IMR-90 (cell line): ENCODE results near the gene TP53TG5. TPM values are rescaled to one million over a fixed set of nuclear protein-coding genes. Genes with fewer than 3 reads are reported as not detected.

Experiments used
- ATAC-seq: fragments of 200-7000 bp; cut with Tn5 transposase; 2 replicates; pipeline ENCODE4 v1.9.1; 2020; ENCODE audit warnings: low read depth, mild to moderate bottlenecking, moderate library complexity
- BruUV-seq: library from RNA; stranded (reverse); fragments of 400-500 nt; replicated peaks from 2 replicates; lab custom pipeline; 2021; lab: Mats Ljungman, UMichigan
- CTCF ChIA-PET: fragments of 300-600 bp; formaldehyde crosslinking; extraction: SDS; loops from one replicate; lab custom pipeline; 2021; ENCODE audit warnings: antibody characterized with exemption; lab: Yijun Ruan, JAX
- POLR2A ChIA-PET: fragments of 300-600 bp; sonication (Branson Sonifier 250); formaldehyde crosslinking; loops from one replicate; lab custom pipeline; 2022; ENCODE audit warnings: antibody characterized with exemption; ENCODE audit not compliant: unreplicated experiment; lab: Charles Lee
- DNase-seq: peaks from one replicate; pipeline ENCODE4 v3.0.0; 2013
- H2AFZ ChIP-seq: replicated peaks from 2 replicates; pipeline ENCODE3; 2013; ENCODE audit warnings: low read length, mild to moderate bottlenecking; ENCODE audit not compliant: poor library complexity
- H2AK5ac ChIP-seq: 2 replicates; pipeline ENCODE4 v1.6.1; 2013; ENCODE audit warnings: low read depth, low read length, inconsistent platforms
- H2AK9ac ChIP-seq: replicated peaks from 2 replicates; pipeline ENCODE3; 2013; ENCODE audit warnings: mild to moderate bottlenecking, low read depth, low read length, moderate library complexity; ENCODE audit not compliant: poor library complexity
- H2BK120ac ChIP-seq: 2 replicates; pipeline ENCODE4 v1.6.1; 2013; ENCODE audit warnings: low read depth, low read length, inconsistent platforms
- H2BK15ac ChIP-seq: 3 replicates; pipeline ENCODE4 v1.6.1; 2013; ENCODE audit warnings: low read depth, low read length, inconsistent platforms
- H2BK20ac ChIP-seq: 2 replicates; pipeline ENCODE4 v1.6.1; 2013; ENCODE audit warnings: low read depth, mild to moderate bottlenecking, inconsistent platforms, low read length, moderate library complexity
- H2BK5ac ChIP-seq: 2 replicates; pipeline ENCODE4 v1.6.1; 2013; ENCODE audit warnings: mild to moderate bottlenecking, low read depth, low read length, inconsistent platforms; ENCODE audit not compliant: poor library complexity, severe bottlenecking
- H3K14ac ChIP-seq: replicated peaks from 2 replicates; pipeline ENCODE4 v1.6.1; 2013; ENCODE audit warnings: low read depth, low read length, inconsistent platforms
- H3K18ac ChIP-seq: 2 replicates; pipeline ENCODE4 v1.6.1; 2013; ENCODE audit warnings: low read depth, low read length, control low read depth
- H3K23ac ChIP-seq: 2 replicates; pipeline ENCODE4 v1.6.1; 2013; ENCODE audit warnings: low read depth, low read length, inconsistent platforms
- H3K27ac ChIP-seq: 2 replicates; pipeline ENCODE4 v1.5.1; 2013; ENCODE audit warnings: mild to moderate bottlenecking, control low read depth, low read length; ENCODE audit not compliant: insufficient read depth
- H3K27me3 ChIP-seq: 2 replicates; pipeline ENCODE4 v1.6.1; 2013; ENCODE audit warnings: low read length; ENCODE audit not compliant: control insufficient read depth, insufficient read depth
- H3K36me3 ChIP-seq: 2 replicates; pipeline ENCODE4 v1.6.1; 2013; ENCODE audit warnings: low read length, mixed read lengths; ENCODE audit not compliant: control insufficient read depth, insufficient read depth
- H3K4ac ChIP-seq: 2 replicates; pipeline ENCODE4 v1.6.1; 2013; ENCODE audit warnings: low read depth, low read length, inconsistent platforms
- H3K4me1 ChIP-seq: 2 replicates; pipeline ENCODE4 v1.6.1; 2013; ENCODE audit warnings: low read length, mixed read lengths; ENCODE audit not compliant: control insufficient read depth, insufficient read depth
- H3K4me2 ChIP-seq: 2 replicates; pipeline ENCODE4 v1.6.1; 2013; ENCODE audit warnings: low read depth, mild to moderate bottlenecking, control low read depth, low read length, moderate library complexity
- H3K4me3 ChIP-seq: 2 replicates; pipeline ENCODE4 v1.5.1; 2013; ENCODE audit warnings: low read depth, mild to moderate bottlenecking, control low read depth, low read length, moderate library complexity; ENCODE audit not compliant: insufficient read depth
- H3K56ac ChIP-seq: 2 replicates; pipeline ENCODE4 v1.6.1; 2013; ENCODE audit warnings: low read length, inconsistent platforms; ENCODE audit not compliant: insufficient read depth; ENCODE audit errors: extremely low read depth
- H3K79me1 ChIP-seq, 2 experiments: 2 replicates each; pipeline ENCODE4 v1.6.1; 2013; ENCODE audit warnings: low read length in 2 of 2, inconsistent platforms in 1 of 2, low read depth in 1 of 2
- H3K9ac ChIP-seq: 2 replicates; pipeline ENCODE4 v1.6.1; 2013; ENCODE audit warnings: low read depth, low read length, control low read depth
- H3K9me1 ChIP-seq: 2 replicates; pipeline ENCODE4 v1.6.1; 2013; ENCODE audit warnings: low read length, inconsistent platforms; ENCODE audit not compliant: insufficient read depth
- H3K9me3 ChIP-seq: 2 replicates; pipeline ENCODE4 v1.6.1; 2013; ENCODE audit warnings: low read length; ENCODE audit not compliant: control insufficient read depth, insufficient read depth
- H4K20me1 ChIP-seq: 2 replicates; pipeline ENCODE4 v1.6.1; 2013; ENCODE audit warnings: low read length, inconsistent platforms; ENCODE audit not compliant: insufficient read depth
- H4K5ac ChIP-seq: 2 replicates; pipeline ENCODE4 v1.6.1; 2013; ENCODE audit warnings: mild to moderate bottlenecking, low read depth, low read length, control low read depth
- H4K8ac ChIP-seq, 2 experiments: 2 replicates each; pipeline ENCODE4 v1.6.1; 2013; ENCODE audit warnings: low read depth in 2 of 2, low read length in 2 of 2, control low read depth in 1 of 2, inconsistent platforms in 1 of 2
- H4K91ac ChIP-seq: 2 replicates; pipeline ENCODE4 v1.6.1; 2013; ENCODE audit warnings: low read depth, low read length, inconsistent platforms; ENCODE audit not compliant: insufficient read depth
- CHD1 ChIP-seq: IDR thresholded peaks from 2 replicates; pipeline ENCODE4 v1.6.1; 2012; ENCODE audit warnings: low read depth, low read length, improper control_type of control experiment
- MAZ ChIP-seq: IDR thresholded peaks from 2 replicates; pipeline ENCODE4 v1.6.1; 2012; ENCODE audit warnings: low read depth, mild to moderate bottlenecking, low read length, improper control_type of control experiment, moderate library complexity, borderline replicate concordance
- NFE2L2 ChIP-seq: fragments of 150-350 bp; IDR thresholded peaks from 2 replicates; pipeline ENCODE4 v1.6.1; 2016; ENCODE audit warnings: low read depth, mild to moderate bottlenecking, low read length
- POLR2A ChIP-seq: IDR thresholded peaks from 2 replicates; pipeline ENCODE4 v1.6.1; 2012; ENCODE audit warnings: mild to moderate bottlenecking, low read depth, low read length
- RAD21 ChIP-seq: IDR thresholded peaks from 2 replicates; pipeline ENCODE4 v1.6.1; 2012; ENCODE audit warnings: low read length, improper control_type of control experiment
- RFX5 ChIP-seq: IDR thresholded peaks from 2 replicates; pipeline ENCODE4 v1.8.0; 2012; ENCODE audit warnings: low read depth, mild to moderate bottlenecking, low read length, moderate library complexity
- SMC3 ChIP-seq: fragments of 150-350 bp; IDR thresholded peaks from 2 replicates; pipeline ENCODE4 v1.6.1; 2016; ENCODE audit warnings: low read depth, mild to moderate bottlenecking, antibody characterized with exemption, low read length, moderate library complexity
- WGBS, 2 experiments: methylation state at CpG; one replicate each; pipeline versions ENCODE4 v1.1.5 to v1.1.7; 2013; ENCODE audit warnings: missing lambda C conversion rate in 2 of 2; ENCODE audit not compliant: insufficient read length in 1 of 2; ENCODE audit errors: extremely low coverage in 2 of 2; 5-methylcytosine and 5-hydroxymethylcytosine counted together
- dilution Hi-C: fragments of 300-500 bp; cut with HindIII; formaldehyde crosslinking; loops from one replicate; pipeline ENCODE4 v1.14.3; 2018; ENCODE audit warnings: low sequenced_read_pairs; ENCODE audit not compliant: unreplicated experiment
- in situ Hi-C: fragments of 300-500 bp; cut with MboI; formaldehyde crosslinking; loops from 3 replicates; pipeline ENCODE4 v1.14.3; 2019; ENCODE audit warnings: low sequenced_read_pairs, inconsistent platforms, mixed read lengths
- intact Hi-C: fragments of 100-400 bp; cut with micrococcal nuclease; formaldehyde crosslinking; loops from 2 replicates; pipeline ENCODE4 v1.10.0; 2022
- polyA plus RNA-seq, 3 experiments: library from polyadenylated mRNA; depleted of rRNA; stranded (reverse); fragments of >200 nt; gene quantifications; 2 replicates each; pipeline ENCODE4 v1.2.3, GENCODE V29; 2012; ENCODE audit warnings: low replicate concordance in 1 of 3
- total RNA-seq: library from RNA; depleted of rRNA; stranded (reverse); fragments of >200 nt; gene quantifications from 2 replicates; pipeline ENCODE4 v1.2.3, GENCODE V29; 2012
- TF ChIP-seq, protein P1 (sequence below): fragments of 150-350 bp; IDR thresholded peaks from 2 replicates; pipeline ENCODE4 v1.6.1; 2016; ENCODE audit warnings: low read depth, mild to moderate bottlenecking, low read length, moderate library complexity, borderline replicate concordance
- TF ChIP-seq, protein P2 (sequence below): fragments of 150-350 bp; IDR thresholded peaks from 2 replicates; pipeline ENCODE4 v1.6.1; 2017; ENCODE audit warnings: mild to moderate bottlenecking, antibody characterized with exemption, low read length, low read depth

TP53TG5 gene
- total and polyA plus RNA-seq, 2 of the 4 experiments (the other 2 are of a cell fraction), result not detected

DNA sequence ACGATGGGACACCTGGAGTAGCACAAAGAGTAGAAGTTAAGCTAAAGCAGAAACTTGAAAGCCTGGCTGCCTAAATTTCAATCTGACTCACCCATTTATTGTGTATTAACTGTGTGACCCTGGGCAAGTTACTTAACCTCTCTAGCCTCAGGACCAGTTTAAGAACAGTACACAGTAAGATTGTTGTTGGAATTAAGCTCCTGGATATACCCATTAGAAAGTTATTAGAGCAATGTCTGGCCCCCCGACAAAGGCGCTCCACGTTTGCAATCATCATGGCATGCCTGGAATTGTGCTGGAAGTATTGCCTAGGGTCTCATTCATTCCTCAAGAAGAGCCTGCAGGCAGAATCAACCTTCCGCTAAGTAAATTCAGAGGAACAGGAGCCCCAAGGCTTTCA is 31.3 kb downstream of the TP53TG5 start:
- WGBS, 2 experiments, result no CpG with 5 or more reads among the region's 5 CpGs
- peak overlapping the region; percentile 80 for H3K4me2 ChIP-seq
- no peak overlapping the region; the same call in 1 of the 2 replicates for H4K5ac ChIP-seq
- intact Hi-C loops, result no loop called here
- CTCF ChIA-PET, result interaction anchor here (0.6 kb wide), 1 partner anchor 27 kb away, joined by 3 read pairs; no protein-coding TSS in a partner anchor
- H3K4me1 ChIP-seq, result peaks cover 40% of the 10 kb centered on the region
- TF ChIP-seq SMC3, result no peak
- no peak for TF ChIP-seq RAD21
- no peak; the same call in 1 of the 2 replicates for TF ChIP-seq POLR2A
- no peak for TF ChIP-seq RFX5
- TF ChIP-seq NFE2L2, result no peak
- TF ChIP-seq, protein P1, sequence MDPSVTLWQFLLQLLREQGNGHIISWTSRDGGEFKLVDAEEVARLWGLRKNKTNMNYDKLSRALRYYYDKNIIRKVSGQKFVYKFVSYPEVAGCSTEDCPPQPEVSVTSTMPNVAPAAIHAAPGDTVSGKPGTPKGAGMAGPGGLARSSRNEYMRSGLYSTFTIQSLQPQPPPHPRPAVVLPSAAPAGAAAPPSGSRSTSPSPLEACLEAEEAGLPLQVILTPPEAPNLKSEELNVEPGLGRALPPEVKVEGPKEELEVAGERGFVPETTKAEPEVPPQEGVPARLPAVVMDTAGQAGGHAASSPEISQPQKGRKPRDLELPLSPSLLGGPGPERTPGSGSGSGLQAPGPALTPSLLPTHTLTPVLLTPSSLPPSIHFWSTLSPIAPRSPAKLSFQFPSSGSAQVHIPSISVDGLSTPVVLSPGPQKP, result no peak
- peak; percentile 29; the same call in 1 of the 2 replicates for TF ChIP-seq CHD1
- no peak for TF ChIP-seq MAZ
- TF ChIP-seq, protein P2, sequence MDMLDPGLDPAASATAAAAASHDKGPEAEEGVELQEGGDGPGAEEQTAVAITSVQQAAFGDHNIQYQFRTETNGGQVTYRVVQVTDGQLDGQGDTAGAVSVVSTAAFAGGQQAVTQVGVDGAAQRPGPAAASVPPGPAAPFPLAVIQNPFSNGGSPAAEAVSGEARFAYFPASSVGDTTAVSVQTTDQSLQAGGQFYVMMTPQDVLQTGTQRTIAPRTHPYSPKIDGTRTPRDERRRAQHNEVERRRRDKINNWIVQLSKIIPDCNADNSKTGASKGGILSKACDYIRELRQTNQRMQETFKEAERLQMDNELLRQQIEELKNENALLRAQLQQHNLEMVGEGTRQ, result no peak
- peak overlapping the region; percentile 73 for H2BK5ac ChIP-seq
- peaks cover 0 to 59% of the 10 kb centered on the region in 2 experiments; a peak in 3 of 4 replicates for H3K79me1 ChIP-seq
- in situ Hi-C loops, result loop anchor here (25.0 kb wide), 1 partner anchor 565 kb away; the partner anchor contains the start of gene PLTP
- H3K4me3 ChIP-seq, result peak overlapping the region; percentile 74
- 0 out of 2 replicates have a peak overlapping the region, but pooled peaks have one; percentile 89 for H4K91ac ChIP-seq
- H3K36me3 ChIP-seq, result peaks cover 4% of the 10 kb centered on the region; the same call in 1 of the 2 replicates
- POLR2A ChIA-PET, result interaction anchor here (0.5 to 1.5 kb wide), 3 partner anchors 8 to 21 kb away, joined by 3 to 11 read pairs (median 4); no protein-coding TSS in a partner anchor
- peak overlapping the region; percentile 85 for H3K56ac ChIP-seq
- peak overlapping the region; percentile 92 for H3K23ac ChIP-seq
- H3K27me3 ChIP-seq, result no peaks in the 10 kb centered on the region
- peak overlapping the region; percentile 43 to 56 for H4K8ac ChIP-seq
- H3K9me1 ChIP-seq, result peaks cover 13% of the 10 kb centered on the region; the same call in 1 of the 2 replicates
- ATAC-seq, result no peak
- H2AFZ ChIP-seq, result no peak overlapping the region
- H3K4ac ChIP-seq, result peak overlapping the region; percentile 84
- dilution Hi-C loops, result no loop called here
- 0 out of 2 replicates have a peak overlapping the region, but pooled peaks have one; percentile 19 for H2BK20ac ChIP-seq
- DNase-seq, result no peak
- H3K14ac ChIP-seq, result peak overlapping the region; percentile 94
- peak overlapping the region; percentile 82 for H3K18ac ChIP-seq
- H2AK9ac ChIP-seq, result peak overlapping the region; percentile 25
- no TSS peak for BruUV-seq
- H2AK5ac ChIP-seq, result peak overlapping the region; percentile 73
- peak overlapping the region; percentile 50; the same call in 2 of the 3 replicates for H2BK15ac ChIP-seq
- peak overlapping the region; percentile 91 for H3K27ac ChIP-seq
- H4K20me1 ChIP-seq, result peaks cover 38% of the 10 kb centered on the region
- H3K9ac ChIP-seq, result peak overlapping the region; percentile 95
- H2BK120ac ChIP-seq, result peak overlapping the region; percentile 37
- no peaks in the 10 kb centered on the region for H3K9me3 ChIP-seq
